ENCODE results near the gene SPTA1. TPM values are rescaled to one million over a fixed set of nuclear protein-coding genes. Genes with fewer than 3 reads are reported as not detected.

The SPTA1 gene
- total and polyA plus RNA-seq, 2 experiments from 2014 or later = not detected

- Histone ChIP-seq H3K9me2 (ENCODE audit: insufficient read depth) (no peaks in the 10 kb centered on the region), H3K36me3 (ENCODE audit: low read depth) (no peaks in the 10 kb centered on the region), H3K27me3 (replicated peaks; ENCODE audit: insufficient read depth) (no peaks in the 10 kb centered on the region), H3K9ac (no peak overlapping the region), H3K27ac (no peak overlapping the region), H3K4me3 (no peak overlapping the region), H3K4me2 (ENCODE audit: unreplicated experiment) (no peak overlapping the region), H3K9me3 (ENCODE audit: low read depth) (no peaks in the 10 kb centered on the region), H2AFZ (no peak overlapping the region), H4K20me1 (ENCODE audit: insufficient read depth) (no peaks in the 10 kb centered on the region), H3F3A (ENCODE audit: insufficient read depth) (no peaks in the 10 kb centered on the region), H3K4me1 (ENCODE audit: insufficient read depth) (no peaks in the 10 kb centered on the region), H3K79me2 (ENCODE audit: insufficient read depth) (no peaks in the 10 kb centered on the region)
- in situ Hi-C loops (cut with MboI) = no loop called here
- no peak for DNase-seq
- WGBS, 2 experiments (ENCODE audit: low coverage in 1 of 2, low lambda C conversion rate in 2 of 2, missing lambda C conversion rate in 2 of 2) = 30 to 35% methylated on average over 2 of the region's 2 CpGs
- TF ChIP-seq EZH2 (IDR thresholded peaks at IDR 0.05; ENCODE audit: insufficient read depth, poor library complexity, severe bottlenecking) = no peak
- no peak for TF ChIP-seq EZH2phosphoT487 (IDR thresholded peaks at IDR 0.05; ENCODE audit: insufficient read depth, low read depth)
These were observed 4.9 kb downstream of the SPTA1 start for GRCh38 chr1:158681606-158682005.

- no peaks in the 10 kb centered on the region for H3K27me3 ChIP-seq (replicated peaks; ENCODE audit: insufficient read depth)
- H3K9me3 ChIP-seq (ENCODE audit: low read depth) = no peaks in the 10 kb centered on the region
- no peak for DNase-seq
- no peaks in the 10 kb centered on the region for H3F3A ChIP-seq (ENCODE audit: insufficient read depth)
- no peak overlapping the region for H2AFZ ChIP-seq
- no peaks in the 10 kb centered on the region for H3K79me2 ChIP-seq (ENCODE audit: insufficient read depth)
- in situ Hi-C loops (cut with MboI) = no loop called here
- no peak overlapping the region for H3K4me3 ChIP-seq
- no peak overlapping the region for H3K9ac ChIP-seq
- no peak overlapping the region for H3K27ac ChIP-seq
- 13 to 20% methylated on average over 1 of the region's 1 CpG for WGBS, 2 experiments (ENCODE audit: low coverage in 1 of 2, low lambda C conversion rate in 2 of 2, missing lambda C conversion rate in 2 of 2)
- no peaks in the 10 kb centered on the region for H3K36me3 ChIP-seq (ENCODE audit: low read depth)
- TF ChIP-seq EZH2 (IDR thresholded peaks at IDR 0.05; ENCODE audit: insufficient read depth, poor library complexity, severe bottlenecking) (no peak), EZH2phosphoT487 (IDR thresholded peaks at IDR 0.05; ENCODE audit: insufficient read depth, low read depth) (no peak)
- H3K9me2 ChIP-seq (ENCODE audit: insufficient read depth) = no peaks in the 10 kb centered on the region
- no peaks in the 10 kb centered on the region for H3K4me1 ChIP-seq (ENCODE audit: insufficient read depth)
- H3K4me2 ChIP-seq (ENCODE audit: unreplicated experiment) = no peak overlapping the region
- H4K20me1 ChIP-seq (ENCODE audit: insufficient read depth) = no peaks in the 10 kb centered on the region
These were observed 7.2 kb downstream of the SPTA1 start for GRCh38 chr1:158679289-158679688.

- H3K79me2 ChIP-seq (ENCODE audit: insufficient read depth) = no peaks in the 10 kb centered on the region
- no peaks in the 10 kb centered on the region for H3F3A ChIP-seq (ENCODE audit: insufficient read depth)
- no peak for TF ChIP-seq EZH2 (IDR thresholded peaks at IDR 0.05; ENCODE audit: insufficient read depth, poor library complexity, severe bottlenecking)
- no peak for TF ChIP-seq EZH2phosphoT487 (IDR thresholded peaks at IDR 0.05; ENCODE audit: insufficient read depth, low read depth)
- H3K27me3 ChIP-seq (replicated peaks; ENCODE audit: insufficient read depth) = no peaks in the 10 kb centered on the region
- H3K4me1 ChIP-seq (ENCODE audit: insufficient read depth) = no peaks in the 10 kb centered on the region
- H3K4me2 ChIP-seq (ENCODE audit: unreplicated experiment) = no peak overlapping the region
- no peaks in the 10 kb centered on the region for H3K9me3 ChIP-seq (ENCODE audit: low read depth)
- H2AFZ ChIP-seq = no peak overlapping the region
- H3K9me2 ChIP-seq (ENCODE audit: insufficient read depth) = no peaks in the 10 kb centered on the region
- H3K4me3 ChIP-seq = no peak overlapping the region
- H4K20me1 ChIP-seq (ENCODE audit: insufficient read depth) = no peaks in the 10 kb centered on the region
- no peak overlapping the region for H3K27ac ChIP-seq
- H3K36me3 ChIP-seq (ENCODE audit: low read depth) = no peaks in the 10 kb centered on the region
- WGBS, 2 experiments (ENCODE audit: low coverage in 1 of 2, low lambda C conversion rate in 2 of 2, missing lambda C conversion rate in 2 of 2) = 6 to 8% methylated on average over 4 of the region's 4 CpGs
- no peak for DNase-seq
- no peak overlapping the region for H3K9ac ChIP-seq
- in situ Hi-C loops (cut with MboI) = no loop called here
These were observed 10.8 kb downstream of the SPTA1 start for GRCh38 chr1:158675563-158676323.

- in situ Hi-C loops (cut with MboI) = no loop called here
- no peak overlapping the region for H3K9ac ChIP-seq
- no peaks in the 10 kb centered on the region for H3K9me2 ChIP-seq (ENCODE audit: insufficient read depth)
- no peaks in the 10 kb centered on the region for H3K27me3 ChIP-seq (replicated peaks; ENCODE audit: insufficient read depth)
- no peak overlapping the region for H3K4me2 ChIP-seq (ENCODE audit: unreplicated experiment)
- no peaks in the 10 kb centered on the region for H4K20me1 ChIP-seq (ENCODE audit: insufficient read depth)
- DNase-seq = no peak
- H3K27ac ChIP-seq = no peak overlapping the region
- TF ChIP-seq EZH2 (IDR thresholded peaks at IDR 0.05; ENCODE audit: insufficient read depth, poor library complexity, severe bottlenecking) = no peak
- no peak for TF ChIP-seq EZH2phosphoT487 (IDR thresholded peaks at IDR 0.05; ENCODE audit: insufficient read depth, low read depth)
- no peaks in the 10 kb centered on the region for H3K9me3 ChIP-seq (ENCODE audit: low read depth)
- no peaks in the 10 kb centered on the region for H3K36me3 ChIP-seq (ENCODE audit: low read depth)
- no peak overlapping the region for H3K4me3 ChIP-seq
- no peak overlapping the region for H2AFZ ChIP-seq
- WGBS, 2 experiments (ENCODE audit: low coverage in 1 of 2, low lambda C conversion rate in 2 of 2, missing lambda C conversion rate in 2 of 2) = 47 to 50% methylated on average over 7 of the region's 7 CpGs
- no peaks in the 10 kb centered on the region for H3K79me2 ChIP-seq (ENCODE audit: insufficient read depth)
- no peaks in the 10 kb centered on the region for H3F3A ChIP-seq (ENCODE audit: insufficient read depth)
- no peaks in the 10 kb centered on the region for H3K4me1 ChIP-seq (ENCODE audit: insufficient read depth)
These were observed 12.2 kb downstream of the SPTA1 start for GRCh38 chr1:158674302-158674701.
